Measurements from ENCODE around the gene LRP1B.

LRP1B gene

DNA sequence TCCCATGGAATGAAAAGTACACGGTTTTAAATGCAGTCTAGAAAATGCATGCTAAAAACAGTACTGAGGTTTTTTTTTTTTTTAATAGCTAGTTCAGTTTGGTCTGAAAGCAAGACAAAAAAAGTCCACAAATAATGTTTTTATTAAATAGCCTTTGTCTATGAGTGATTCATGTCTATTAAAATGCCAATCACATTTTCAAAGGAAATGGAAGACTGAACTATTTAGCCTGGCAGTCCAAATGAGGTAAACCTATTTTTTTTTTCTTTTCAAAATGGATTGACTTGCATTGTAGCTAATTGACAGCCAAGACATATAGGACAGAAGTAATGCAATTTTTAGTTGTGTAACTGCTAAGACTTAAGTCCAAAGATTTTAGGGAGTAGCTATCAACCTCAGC lies 90.3 kb downstream of the LRP1B start:
- DNase-seq (ENCODE audit: low spot score), result no peak

DNA sequence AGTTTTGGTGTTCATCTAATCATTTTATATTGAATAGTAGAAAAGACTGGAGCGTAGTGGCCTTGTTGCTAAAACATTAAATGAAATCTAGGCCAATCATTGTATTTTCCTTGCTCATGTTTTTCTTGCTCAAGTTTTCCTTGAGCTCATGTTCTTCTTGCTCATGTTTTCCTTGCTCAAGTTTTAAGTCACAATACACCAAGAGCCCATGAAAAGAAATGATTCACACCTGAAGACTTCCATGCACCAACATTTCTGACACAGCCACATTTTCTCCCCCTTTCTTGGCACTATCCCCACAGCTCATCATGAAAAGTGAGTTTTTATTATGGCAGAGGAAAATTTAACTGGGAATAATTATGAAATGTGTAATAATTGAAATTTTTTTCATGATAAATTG lies 92.0 kb downstream of the LRP1B start:
- DNase-seq (ENCODE audit: low spot score), result no peak

GRCh38 chr2:142037744-142038143 lies 93.1 kb downstream of the LRP1B start:
- DNase-seq (ENCODE audit: low spot score), result no peak

- DNase-seq (ENCODE audit: low spot score), result no peak
These were observed 93.8 kb downstream of the LRP1B start for GRCh38 chr2:142037066-142037465.

GRCh38 chr2:142033393-142033792 lies 97.4 kb downstream of the LRP1B start:
- DNase-seq (ENCODE audit: low spot score), result no peak

GRCh38 chr2:142031656-142032055 lies 99.2 kb downstream of the LRP1B start:
- no peak for DNase-seq (ENCODE audit: low spot score)

DNA sequence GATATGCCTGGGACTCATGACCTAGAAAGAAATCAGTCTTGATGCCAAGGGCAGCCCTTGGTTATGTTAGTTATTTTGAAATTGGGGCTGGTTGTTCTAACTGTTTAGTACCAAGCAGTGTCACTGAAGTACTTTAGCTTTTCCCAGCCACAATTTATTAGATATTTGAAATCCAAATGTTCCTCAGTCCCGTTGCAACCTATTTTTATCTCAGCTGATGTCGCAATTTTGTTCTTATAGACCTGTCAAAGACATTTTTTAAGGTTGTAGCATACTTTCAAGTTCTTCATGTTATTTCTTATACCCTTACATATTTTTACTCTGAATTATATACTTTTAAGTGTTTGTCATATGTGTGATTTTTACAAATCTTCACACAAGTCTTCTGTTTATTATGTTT lies 100.1 kb downstream of the LRP1B start:
- no peak for DNase-seq (ENCODE audit: low spot score)

- DNase-seq (ENCODE audit: low spot score), result no peak
These were observed 100.8 kb downstream of the LRP1B start for GRCh38 chr2:142029974-142030373.

GRCh38 chr2:142025394-142025793 lies 105.4 kb downstream of the LRP1B start:
- no peak for DNase-seq (ENCODE audit: low spot score)

GRCh38 chr2:142020368-142020767 lies 110.4 kb downstream of the LRP1B start:
- no peak for DNase-seq (ENCODE audit: low spot score)

DNA sequence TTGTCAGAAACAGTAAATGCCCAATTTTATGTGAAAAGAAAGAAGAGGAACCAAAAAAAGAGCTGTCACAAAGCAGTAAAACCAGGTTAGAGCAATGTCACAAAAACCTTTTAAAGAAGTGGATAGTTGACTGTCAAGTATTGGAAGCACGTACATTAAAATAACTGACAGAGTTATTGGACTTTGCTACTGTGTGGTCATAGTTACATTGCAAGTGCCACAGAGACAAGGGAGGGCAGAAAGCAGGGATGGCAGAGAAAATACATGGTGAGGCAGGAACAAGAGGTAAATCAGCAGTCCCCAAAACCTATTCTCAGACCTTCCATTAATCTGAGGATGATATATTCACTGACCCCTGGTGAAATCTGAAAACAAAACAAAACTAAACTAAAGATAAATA lies 116.3 kb downstream of the LRP1B start:
- DNase-seq (ENCODE audit: low spot score), result no peak

DNA sequence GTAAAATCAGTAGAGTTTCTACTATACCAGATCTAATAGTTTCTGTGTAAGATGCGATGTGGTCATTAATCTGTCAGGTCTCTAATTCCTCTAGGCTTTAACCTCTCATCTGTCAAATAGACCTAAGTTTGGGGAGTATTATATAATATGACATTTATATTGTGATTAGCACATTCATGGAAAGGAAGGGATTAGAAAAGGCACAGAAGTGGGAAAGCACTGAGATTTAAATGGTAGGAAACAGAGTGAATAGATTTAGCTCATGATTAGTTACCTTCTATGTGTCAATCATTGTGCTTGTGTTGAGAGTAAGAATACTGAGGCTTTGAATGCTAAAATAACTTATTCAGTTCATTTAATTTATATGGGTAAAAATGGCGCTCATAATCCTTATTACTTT lies 118.0 kb downstream of the LRP1B start:
- DNase-seq (ENCODE audit: low spot score), result no peak

DNA sequence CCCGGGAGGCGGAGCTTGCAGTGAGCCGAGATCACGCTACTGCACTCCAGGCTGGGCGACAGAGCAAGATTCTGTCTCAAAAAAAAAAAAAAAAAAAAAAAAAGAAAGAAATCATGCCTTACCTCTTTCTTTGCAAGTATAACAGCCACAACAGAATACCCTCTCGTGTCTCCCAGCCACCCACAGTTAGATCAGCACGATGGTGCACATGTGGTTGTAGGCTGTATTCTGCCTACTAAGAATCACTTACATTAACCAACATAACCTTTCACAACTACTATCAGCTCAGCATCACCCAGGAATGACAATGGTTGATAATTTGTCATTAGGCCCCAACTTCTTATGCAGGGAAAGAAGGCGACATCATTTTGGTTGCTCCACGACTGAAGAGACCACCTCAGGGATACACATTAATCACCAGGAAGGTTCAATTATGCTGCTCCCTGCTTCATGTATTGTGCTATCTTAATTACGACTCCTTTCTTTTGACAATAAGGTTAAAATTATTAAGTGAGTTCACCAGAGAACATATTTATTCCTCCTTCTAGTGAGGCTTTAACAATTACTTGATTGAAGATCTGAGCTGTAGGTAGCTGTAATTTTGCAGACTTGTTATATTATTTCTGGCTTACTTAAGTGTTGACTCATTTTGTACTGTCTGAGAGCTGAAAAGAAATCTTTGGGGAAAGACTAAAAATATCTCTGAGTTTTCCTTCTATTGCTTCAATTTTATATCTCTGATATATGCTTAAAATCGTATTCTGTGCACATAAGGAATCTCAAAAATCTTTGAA lies 120.1 kb downstream of the LRP1B start:
- no peak for DNase-seq (ENCODE audit: low spot score)

DNA sequence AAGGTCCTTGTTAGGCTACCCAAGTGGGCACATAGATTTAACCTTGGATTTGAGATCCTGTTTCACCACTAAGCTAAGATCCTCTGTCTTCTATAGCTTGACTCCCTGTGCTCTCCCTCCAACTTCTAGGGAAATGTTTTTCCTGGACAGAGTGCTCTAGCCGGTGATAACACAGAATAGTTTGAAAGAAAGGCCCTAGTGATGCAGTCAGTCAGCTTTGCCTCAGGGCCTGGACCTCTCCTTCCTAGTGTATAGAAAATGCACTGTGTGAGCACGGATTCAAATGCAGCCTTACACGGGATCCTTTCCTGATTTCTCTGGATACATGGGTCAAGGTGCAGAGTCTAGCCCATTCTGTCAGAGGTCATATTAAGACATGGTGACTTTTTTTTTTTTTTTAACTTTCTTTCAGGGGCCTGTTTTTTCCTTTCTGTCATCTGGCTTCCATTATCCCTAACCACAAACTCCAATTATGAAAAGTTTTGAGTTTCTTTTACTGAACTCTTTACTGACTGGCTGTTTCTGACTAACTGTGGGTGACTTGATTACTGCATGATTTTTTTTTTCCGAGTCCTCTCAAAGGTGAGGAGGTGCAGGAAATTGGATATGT lies 122.6 kb downstream of the LRP1B start:
- DNase-seq (ENCODE audit: low spot score), result no peak

DNA sequence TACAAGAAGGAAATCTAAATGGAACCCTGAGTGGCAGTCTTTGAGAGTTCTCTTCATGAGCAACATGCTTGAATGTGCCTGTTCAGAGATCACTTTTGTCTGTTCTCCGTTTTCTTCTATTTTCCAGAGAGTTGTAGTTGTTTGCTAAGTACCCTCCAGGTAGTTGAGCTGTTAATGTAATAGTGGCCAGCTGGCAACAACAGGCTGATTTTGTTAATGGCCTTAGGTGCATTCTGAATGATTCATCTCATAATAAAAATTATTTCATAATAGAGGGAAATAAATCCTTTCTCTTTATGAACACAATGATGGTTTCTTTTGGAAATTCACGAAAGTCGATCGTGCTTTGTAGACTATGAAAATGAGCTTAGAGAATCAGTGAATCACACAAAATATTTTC lies 136.8 kb downstream of the LRP1B start:
- no peak for DNase-seq (ENCODE audit: low spot score)

- no peak for DNase-seq (ENCODE audit: low spot score)
These were observed 138.1 kb downstream of the LRP1B start for GRCh38 chr2:141992695-141993094.

- no peak for DNase-seq (ENCODE audit: low spot score)
These were observed 162.4 kb downstream of the LRP1B start for GRCh38 chr2:141968433-141968832.

- no peak for DNase-seq (ENCODE audit: low spot score)
These were observed 162.8 kb downstream of the LRP1B start for GRCh38 chr2:141967980-141968379.

- no peak for DNase-seq (ENCODE audit: low spot score)
These were observed 163.3 kb downstream of the LRP1B start for GRCh38 chr2:141967503-141967902.

DNA sequence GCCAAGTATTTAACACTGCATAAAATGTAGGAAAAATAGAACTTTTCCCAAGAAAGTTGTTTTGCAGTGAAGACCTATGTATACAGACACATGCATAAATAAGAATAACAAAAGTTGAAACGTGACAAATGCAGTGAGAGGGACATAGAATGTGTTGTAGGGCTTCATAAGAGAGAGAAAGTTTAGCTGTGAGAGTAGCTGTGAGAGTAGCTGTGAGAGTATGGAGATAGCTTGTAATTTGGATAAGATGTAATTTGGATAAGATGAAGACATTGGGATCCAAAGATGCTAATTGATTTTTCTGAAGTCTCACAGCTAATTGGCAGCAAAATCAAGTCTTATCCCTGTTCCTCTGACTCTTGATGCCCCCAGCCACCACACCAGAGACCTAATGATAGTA lies 170.9 kb downstream of the LRP1B start:
- DNase-seq (ENCODE audit: low spot score), result no peak

DNA sequence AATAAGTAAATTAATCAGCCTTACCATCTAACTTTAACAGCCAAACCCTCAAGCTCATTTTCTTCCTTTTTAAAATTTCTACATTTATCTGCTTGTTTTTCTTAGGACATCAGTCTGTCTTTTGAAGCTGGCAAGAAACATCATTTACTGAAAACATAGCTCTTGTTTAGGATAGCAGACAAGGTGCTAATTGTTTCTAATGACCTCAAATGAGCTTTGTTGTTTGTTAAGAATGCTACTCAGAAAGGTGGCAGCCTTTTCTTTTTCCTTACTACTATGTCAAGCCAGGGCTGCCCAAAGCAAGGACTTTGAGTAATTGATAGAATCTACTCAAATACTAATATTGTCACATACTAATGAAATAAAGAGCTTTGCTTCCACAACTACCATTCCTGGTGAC lies 171.8 kb downstream of the LRP1B start:
- DNase-seq (ENCODE audit: low spot score), result no peak

- no peak for DNase-seq (ENCODE audit: low spot score)
These were observed 172.9 kb downstream of the LRP1B start for GRCh38 chr2:141957827-141958450.

DNA sequence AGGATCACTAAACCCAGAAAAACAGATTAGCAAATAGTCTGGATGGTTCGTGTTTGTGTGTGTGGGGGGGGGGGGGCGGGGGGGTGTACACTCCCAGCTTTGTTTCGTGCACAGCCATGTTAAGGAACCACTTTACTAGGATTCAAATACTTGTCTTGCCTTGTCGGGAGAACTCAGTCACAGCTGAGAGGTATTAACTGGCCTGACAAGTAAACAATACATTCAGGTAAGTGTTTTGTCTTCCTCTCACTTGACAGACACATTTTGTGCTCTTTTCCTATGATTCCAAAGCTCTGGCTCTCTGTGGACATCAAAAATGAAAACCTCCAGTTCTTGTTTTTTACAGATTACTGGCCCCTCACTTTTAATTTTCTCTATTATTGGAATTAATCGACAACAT lies 173.5 kb downstream of the LRP1B start:
- no peak for DNase-seq (ENCODE audit: low spot score)

All from CD4-positive, alpha-beta T cell treated with Interleukin-2 at 100 ng/mL for 4 hours (primary cell).